CD8-positive, alpha-beta memory T cell (primary cell): ENCODE results near the gene WAS. TPM values are rescaled to one million over a fixed set of nuclear protein-coding genes. Genes with fewer than 3 reads are reported as not detected.

ENCODE experiments used
- CTCF ChIA-PET: fragments of 350-600 bp; sonication (Branson Sonifier 250); formaldehyde crosslinking; loops from one replicate; lab custom pipeline; 2021; ENCODE audit warnings: antibody characterized with exemption; lab: Charles Lee
- POLR2A ChIA-PET: fragments of 350-600 bp; sonication (Branson Sonifier 250); formaldehyde crosslinking; loops from one replicate; lab custom pipeline; 2021; ENCODE audit warnings: antibody characterized with exemption; lab: Charles Lee
- DNase-seq, 5 donors: peaks; one replicate each; pipeline versions ENCODE4 v3.0.0 to v3.0.0-alpha.2; 2020 to 2022; ENCODE audit warnings: mixed read lengths in 1 of 5
- H3K27ac ChIP-seq: one replicate; pipeline ENCODE4 v1.7.0; 2013; ENCODE audit warnings: low read depth, mild to moderate bottlenecking, low read length, moderate library complexity
- H3K27me3 ChIP-seq: 2 replicates; pipeline ENCODE4 v1.7.0; 2013; ENCODE audit warnings: low read length, mild to moderate bottlenecking; ENCODE audit not compliant: insufficient read depth, poor library complexity, severe bottlenecking
- H3K36me3 ChIP-seq: 2 replicates; pipeline ENCODE4 v1.7.0; 2013; ENCODE audit warnings: mild to moderate bottlenecking, low read length, moderate library complexity; ENCODE audit not compliant: insufficient read depth
- H3K4me1 ChIP-seq: 2 replicates; pipeline ENCODE4 v1.7.0; 2013; ENCODE audit warnings: mild to moderate bottlenecking, low read length, moderate library complexity; ENCODE audit not compliant: insufficient read depth
- H3K4me3 ChIP-seq: 2 replicates; pipeline ENCODE4 v1.7.0; 2013; ENCODE audit warnings: mild to moderate bottlenecking, low read length
- H3K9me3 ChIP-seq: 2 replicates; pipeline ENCODE4 v1.7.0; 2013; ENCODE audit warnings: mild to moderate bottlenecking, low read length
- H3K27ac Mint-ChIP-seq, 8 donors: one replicate each; pipeline ENCODE4 v1.8.0; 2020 to 2021; ENCODE audit warnings: mixed read lengths in 8 of 8, mild to moderate bottlenecking in 6 of 8, inconsistent platforms in 3 of 8, moderate library complexity in 3 of 8
- H3K27me3 Mint-ChIP-seq, 2 donors: one replicate each; pipeline ENCODE4 v1.8.0; 2020 to 2021; ENCODE audit warnings: mixed read lengths in 2 of 2, mild to moderate bottlenecking in 1 of 2, moderate library complexity in 1 of 2
- H3K36me3 Mint-ChIP-seq, 3 donors: one replicate each; pipeline ENCODE4 v1.8.0; 2020 to 2021; ENCODE audit warnings: mixed read lengths in 3 of 3, inconsistent platforms in 1 of 3, mild to moderate bottlenecking in 1 of 3
- H3K4me1 Mint-ChIP-seq, 3 donors: one replicate each; pipeline ENCODE4 v1.8.0; 2020 to 2021; ENCODE audit warnings: mixed read lengths in 3 of 3, inconsistent platforms in 1 of 3, mild to moderate bottlenecking in 1 of 3
- H3K4me3 Mint-ChIP-seq, 7 donors: one replicate each; pipeline ENCODE4 v1.8.0; 2020 to 2021; ENCODE audit warnings: mixed read lengths in 7 of 7, mild to moderate bottlenecking in 6 of 7, moderate library complexity in 4 of 7, inconsistent platforms in 2 of 7
- H3K9me3 Mint-ChIP-seq, 5 donors: one replicate each; pipeline ENCODE4 v1.8.0; 2020 to 2022; ENCODE audit warnings: mixed read lengths in 5 of 5, mild to moderate bottlenecking in 3 of 5, moderate library complexity in 2 of 5, inconsistent platforms in 1 of 5
- polyA plus RNA-seq: library from polyadenylated mRNA; unstranded; fragments of 300-500 nt; fragmentation: Illumina TruSeq; gene quantifications from one replicate; pipeline ENCODE4 v1.2.3, GENCODE V29; 2021
- total RNA-seq, 2 experiments: library from RNA; stranded (reverse); gene quantifications; one replicate each; pipeline ENCODE4 v1.2.3, GENCODE V29; 2021

WAS gene
- total and polyA plus RNA-seq, 3 experiments from 2014 or later: 33.5 to 84.0 (median 81.9) TPM

- CTCF ChIA-PET: interaction anchor here (0.8 to 1.2 kb wide), 3 partner anchors 18 to 105 kb away, joined by 3 to 4 read pairs (median 3); no protein-coding TSS in a partner anchor
- H3K27ac ChIP-seq: no peak overlapping the region
Observed at GRCh38 chrX:48736303-48736702, 52.7 kb downstream of the WAS start.

GRCh38 chrX:48736878-48737212, 53.2 kb downstream of the WAS start:
- no peaks in the 10 kb centered on the region for H3K9me3 ChIP-seq
- no peaks in the 10 kb centered on the region for H3K27me3 ChIP-seq
- POLR2A ChIA-PET: interaction anchor here (0.6 to 2.0 kb wide), 11 partner anchors 16 to 1920 kb away, joined by 3 to 22 read pairs (median 5); partner anchors contain the start of genes HDAC6, OTUD5, WAS and WDR45
- H3K4me3 ChIP-seq: peak overlapping the region; percentile 8
- no peaks in the 10 kb centered on the region for H3K36me3 ChIP-seq
- H3K27ac ChIP-seq: no peak overlapping the region
- CTCF ChIA-PET: interaction anchor here (0.8 to 1.3 kb wide), 4 partner anchors 24 to 105 kb away, joined by 3 to 5 read pairs (median 4); partner anchors contain the start of gene HDAC6
- peaks cover 17% of the 10 kb centered on the region for H3K4me1 ChIP-seq
- Mint-ChIP-seq H3K9me3 (peaks cover 0 to 2% (median 0%) of the 10 kb centered on the region in 5 donors), H3K36me3 (peaks cover 0 to 3% (median 0%) of the 10 kb centered on the region in 3 donors), H3K4me1 (peaks cover 18 to 23% (median 19%) of the 10 kb centered on the region in 3 donors), H3K27ac (peak overlapping the region; percentile 94 to 99 (median 96)), H3K4me3 (peak overlapping the region; percentile 90 to 96 (median 93)), H3K27me3 (peaks cover 0 to 5% of the 10 kb centered on the region in 2 donors)
- DNase-seq: no peak

More at GRCh38 chrX:48736303-48736702, 52.7 kb downstream of the WAS start:
- Mint-ChIP-seq H3K27ac (peak overlapping the region in 7 of 8 donors; percentile 10 to 97 (median 84)), H3K27me3 (peaks cover 0 to 2% of the 10 kb centered on the region in 2 donors), H3K4me1 (peaks cover 18 to 23% (median 19%) of the 10 kb centered on the region in 3 donors), H3K4me3 (peak overlapping the region in 6 of 7 donors; percentile 1 to 90 (median 22)), H3K9me3 (peaks cover 0 to 2% (median 0%) of the 10 kb centered on the region in 5 donors), H3K36me3 (peaks cover 0 to 3% (median 0%) of the 10 kb centered on the region in 3 donors)
- Histone ChIP-seq H3K9me3 (no peaks in the 10 kb centered on the region), H3K36me3 (no peaks in the 10 kb centered on the region), H3K27me3 (no peaks in the 10 kb centered on the region), H3K4me3 (peak overlapping the region; percentile 8), H3K4me1 (peaks cover 17% of the 10 kb centered on the region)
- peak in 1 of 5 donors; percentile 26 for DNase-seq
- POLR2A ChIA-PET: interaction anchor here (0.9 to 2.0 kb wide), 4 partner anchors 23 to 344 kb away, joined by 3 to 22 read pairs (median 6); partner anchors contain the start of genes OTUD5 and WDR45

- ChIA-PET POLR2A (interaction anchor here (0.6 to 2.0 kb wide), 13 partner anchors 17 to 1921 kb away, joined by 3 to 22 read pairs (median 4); partner anchors contain the start of genes HDAC6, OTUD5, PQBP1 and RBM3), CTCF (interaction anchor here (0.8 to 1.3 kb wide), 4 partner anchors 24 to 106 kb away, joined by 3 to 5 read pairs (median 4); partner anchors contain the start of gene HDAC6)
- Mint-ChIP-seq H3K9me3 (peaks cover 0 to 2% (median 0%) of the 10 kb centered on the region in 5 donors), H3K36me3 (peaks cover 0 to 3% (median 0%) of the 10 kb centered on the region in 3 donors), H3K4me1 (peaks cover 17 to 23% (median 18%) of the 10 kb centered on the region in 3 donors), H3K27me3 (peaks cover 0 to 7% of the 10 kb centered on the region in 2 donors), H3K27ac (peak overlapping the region; percentile 94 to 99 (median 96)), H3K4me3 (peak overlapping the region; percentile 90 to 96 (median 93))
- peak overlapping the region; percentile 86 for H3K27ac ChIP-seq
- H3K4me3 ChIP-seq: peak overlapping the region; percentile 66
- no peaks in the 10 kb centered on the region for H3K36me3 ChIP-seq
- no peaks in the 10 kb centered on the region for H3K27me3 ChIP-seq
- no peaks in the 10 kb centered on the region for H3K9me3 ChIP-seq
- H3K4me1 ChIP-seq: peaks cover 17% of the 10 kb centered on the region
- peak; percentile 74 to 95 (median 88) for DNase-seq
Observed at GRCh38 chrX:48737213-48737938, 53.8 kb downstream of the WAS start.

GRCh38 chrX:48737940-48738339, 54.3 kb downstream of the WAS start:
- DNase-seq: no peak
- ChIA-PET CTCF (interaction anchor here (1.3 kb wide), 1 partner anchor 64 kb away, joined by 5 read pairs; the partner anchor contains the start of gene HDAC6), POLR2A (interaction anchor here (0.8 to 1.6 kb wide), 7 partner anchors 17 to 164 kb away, joined by 3 to 22 read pairs (median 7); partner anchors contain the start of genes HDAC6, PQBP1, RBM3 and TIMM17B)
- Mint-ChIP-seq H3K27ac (peak overlapping the region; percentile 94 to 99 (median 96)), H3K9me3 (peaks cover 0 to 2% (median 0%) of the 10 kb centered on the region in 5 donors), H3K4me3 (peak overlapping the region; percentile 90 to 96 (median 93)), H3K36me3 (peaks cover 0 to 3% (median 0%) of the 10 kb centered on the region in 3 donors), H3K4me1 (peaks cover 17 to 23% (median 18%) of the 10 kb centered on the region in 3 donors), H3K27me3 (peaks cover 0 to 7% of the 10 kb centered on the region in 2 donors)
- no peaks in the 10 kb centered on the region for H3K36me3 ChIP-seq
- no peaks in the 10 kb centered on the region for H3K9me3 ChIP-seq
- H3K27me3 ChIP-seq: no peaks in the 10 kb centered on the region
- peak overlapping the region; percentile 86 for H3K27ac ChIP-seq
- H3K4me1 ChIP-seq: peaks cover 17% of the 10 kb centered on the region
- peak overlapping the region; percentile 66 for H3K4me3 ChIP-seq

Other genes with a start within 250 kb of the WAS start
- gene SLC38A5, start 213.5 kb upstream of the WAS start, total RNA-seq: 100 to 1,000 TPM; 188 to 211 TPM
- gene SLC38A5, start 213.5 kb upstream of the WAS start, polyA plus RNA-seq: 19.8 TPM
- gene FTSJ1, start 207.6 kb upstream of the WAS start, total RNA-seq: 100 to 1,000 TPM; 105 to 107 TPM
- gene FTSJ1, start 207.6 kb upstream of the WAS start, polyA plus RNA-seq: 69.4 TPM
- gene PORCN, start 174.8 kb upstream of the WAS start, total RNA-seq: 10 to 100 TPM; 12.8 to 13.5 TPM
- 17.8 TPM for gene PORCN, start 174.8 kb upstream of the WAS start, polyA plus RNA-seq
- 100 to 1,000 TPM; 150 to 153 TPM for gene EBP, start 162.0 kb upstream of the WAS start, total RNA-seq
- gene EBP, start 162.0 kb upstream of the WAS start, polyA plus RNA-seq: 109 TPM
- 10 to 100 TPM; 14.0 to 15.2 TPM for gene TBC1D25, start 144.1 kb upstream of the WAS start, total RNA-seq
- gene TBC1D25, start 144.1 kb upstream of the WAS start, polyA plus RNA-seq: 21.5 TPM
- gene RBM3, start 109.3 kb upstream of the WAS start, total RNA-seq: 100 to 1,000 TPM; 245 to 255 TPM
- 272 TPM for gene RBM3, start 109.3 kb upstream of the WAS start, polyA plus RNA-seq
- gene WDR13, start 86.3 kb upstream of the WAS start, total RNA-seq: 10 to 100 TPM; 47.5 to 48.0 TPM
- gene WDR13, start 86.3 kb upstream of the WAS start, polyA plus RNA-seq: 48.3 TPM
- gene SUV39H1, start 12.9 kb downstream of the WAS start, total RNA-seq: 10 to 100 TPM; 32.1 to 33.2 TPM
- gene SUV39H1, start 12.9 kb downstream of the WAS start, polyA plus RNA-seq: 17.2 TPM
- not detected for gene GLOD5, start 77.9 kb downstream of the WAS start, total RNA-seq
- not detected for gene GLOD5, start 77.9 kb downstream of the WAS start, polyA plus RNA-seq
- gene GATA1, start 102.8 kb downstream of the WAS start, total RNA-seq: not detected
- gene GATA1, start 102.8 kb downstream of the WAS start, polyA plus RNA-seq: not detected
- 10 to 100 TPM; 53.5 to 65.0 TPM for gene HDAC6, start 118.3 kb downstream of the WAS start, total RNA-seq
- 25.7 TPM for gene HDAC6, start 118.3 kb downstream of the WAS start, polyA plus RNA-seq
- under 1 TPM in 1 of 2 experiments, not detected in 1; 0.18 TPM for gene ERAS, start 142.7 kb downstream of the WAS start, total RNA-seq
- not detected for gene ERAS, start 142.7 kb downstream of the WAS start, polyA plus RNA-seq
- gene PCSK1N, start 151.8 kb downstream of the WAS start, total RNA-seq: 1 to 10 TPM; 2.3 to 3.2 TPM
- gene PCSK1N, start 151.8 kb downstream of the WAS start, polyA plus RNA-seq: 11.1 TPM
- gene TIMM17B, start 214.0 kb downstream of the WAS start, total RNA-seq: 10 to 100 TPM; 87.5 to 93.6 TPM
- 68.5 TPM for gene TIMM17B, start 214.0 kb downstream of the WAS start, polyA plus RNA-seq
- 100 to 1,000 TPM; 101 to 106 TPM for gene PQBP1, start 214.1 kb downstream of the WAS start, total RNA-seq
- gene PQBP1, start 214.1 kb downstream of the WAS start, polyA plus RNA-seq: 83.5 TPM
- gene SLC35A2, start 227.8 kb downstream of the WAS start, total RNA-seq: 10 to 100 TPM; 27.1 to 27.2 TPM
- 13.2 TPM for gene SLC35A2, start 227.8 kb downstream of the WAS start, polyA plus RNA-seq
- 100 to 1,000 TPM; 269 to 273 TPM for gene PIM2, start 235.2 kb downstream of the WAS start, total RNA-seq
- 212 TPM for gene PIM2, start 235.2 kb downstream of the WAS start, polyA plus RNA-seq